Measurements from ENCODE around the gene ZNF135. TPM values are rescaled to one million over a fixed set of nuclear protein-coding genes. Genes with fewer than 3 reads are reported as not detected.
A peak's percentile ranks its signal among the peaks of the same experiment; 100 is the strongest.

ZNF135 gene
- 0.39 TPM for total RNA-seq
- polyA plus RNA-seq: 1 to 10 TPM in 1 of 4 donors, under 1 TPM in 3; 0.15 to 2.7 (median 0.88) TPM

DNA sequence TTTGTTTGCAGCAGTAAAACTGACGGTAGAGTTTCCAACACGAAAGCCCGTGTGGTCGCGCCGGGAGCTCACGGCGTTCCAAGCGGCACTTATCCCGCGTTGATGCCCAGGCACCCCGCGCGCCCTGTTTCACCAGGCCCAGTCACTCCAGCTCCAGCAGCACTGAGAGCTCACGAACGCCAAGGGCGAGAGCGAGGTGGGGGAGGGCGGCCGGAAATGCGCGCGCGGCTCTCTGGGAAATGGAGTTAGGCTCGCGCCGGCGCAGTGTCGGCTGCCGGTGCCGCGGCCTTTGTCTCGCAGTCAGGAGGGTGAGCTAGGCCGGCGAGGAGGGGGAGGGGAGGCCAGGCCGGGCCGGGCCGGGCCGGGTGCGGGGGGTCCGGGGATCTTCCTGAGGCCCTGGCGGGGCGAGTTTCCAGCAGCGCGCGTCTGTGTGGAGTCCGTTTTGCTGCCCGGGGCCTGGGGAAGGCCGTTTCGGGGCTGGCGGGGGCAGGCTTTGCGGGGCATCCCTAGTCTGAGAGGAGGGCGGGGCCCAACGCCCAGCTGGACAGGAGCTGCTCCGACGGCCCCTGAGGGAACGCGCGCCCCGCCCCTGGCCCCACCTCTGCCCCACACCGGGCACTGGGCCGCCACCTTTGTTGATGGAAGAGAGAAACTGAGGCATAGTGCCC lies at the start of gene ZNF135:
ZNF135 (plus strand) TSS at position 280 of the 668 bp plus-strand sequence. CDS start 721 bp downstream, outside the sequence.
- Mint-ChIP-seq H3K4me3 (peak within 1 kb of the TSS; percentile 77 to 91 (median 82)), H3K9me3 (peaks cover 0 to 57% (median 22%) of the 10 kb centered on the region in 7 donors), H3K4me1 (peaks cover 0 to 19% (median 2%) of the 10 kb centered on the region in 4 donors), H3K27me3 (peaks cover 4% of the 10 kb centered on the region), H3K27ac (peak within 1 kb of the TSS; percentile 86 to 93 (median 90)), H3K36me3 (peaks cover 13% of the 10 kb centered on the region)
- no peaks in the 10 kb centered on the region for H3K27me3 ChIP-seq (ENCODE audit: control insufficient read depth, insufficient read depth, low read length)
- peak; percentile 12 to 73 (median 60) for DNase-seq
- peak; percentile 80 to 83 for ATAC-seq (ENCODE audit: low read depth in 2 of 2)
- peaks cover 2% of the 10 kb centered on the region for H3K36me3 ChIP-seq (ENCODE audit: control insufficient read depth, insufficient read depth, low read length)
- no peak within 1 kb of the TSS for H3K4me3 ChIP-seq (ENCODE audit: low read depth, low read length)
- H3K9me3 ChIP-seq (ENCODE audit: control insufficient read depth in 2 of 2, low read length in 2 of 2): peaks cover 10 to 60% of the 10 kb centered on the region in 2 experiments
- H3K27ac ChIP-seq (ENCODE audit: insufficient read depth, low read length, poor library complexity, severe bottlenecking): peak within 1 kb of the TSS; percentile 55
- peaks cover 4% of the 10 kb centered on the region for H3K4me1 ChIP-seq (ENCODE audit: control insufficient read depth, insufficient read depth, low read length, poor library complexity, severe bottlenecking)

- Mint-ChIP-seq H3K4me1 (peaks cover 6 to 17% (median 9%) of the 10 kb centered on the region in 4 donors), H3K9me3 (peaks cover 5 to 69% (median 28%) of the 10 kb centered on the region in 7 donors), H3K36me3 (peaks cover 29% of the 10 kb centered on the region), H3K4me3 (peak overlapping the region in 3 of 4 donors; percentile 15 to 76 (median 72)), H3K27me3 (peaks cover 6% of the 10 kb centered on the region), H3K27ac (no peak overlapping the region)
- H3K4me3 ChIP-seq (ENCODE audit: low read depth, low read length): no peak overlapping the region
- DNase-seq (no peak), ATAC-seq (ENCODE audit: low read depth in 2 of 2) (no peak)
- no peaks in the 10 kb centered on the region for H3K27me3 ChIP-seq (ENCODE audit: control insufficient read depth, insufficient read depth, low read length)
- peaks cover 25% of the 10 kb centered on the region for H3K36me3 ChIP-seq (ENCODE audit: control insufficient read depth, insufficient read depth, low read length)
- peaks cover 43 to 93% of the 10 kb centered on the region in 2 experiments for H3K9me3 ChIP-seq (ENCODE audit: control insufficient read depth in 2 of 2, low read length in 2 of 2)
- no peaks in the 10 kb centered on the region for H3K4me1 ChIP-seq (ENCODE audit: control insufficient read depth, insufficient read depth, low read length, poor library complexity, severe bottlenecking)
- H3K27ac ChIP-seq (ENCODE audit: insufficient read depth, low read length, poor library complexity, severe bottlenecking): no peak overlapping the region
Observed at GRCh38 chr19:58009301-58009665, 49.8 kb upstream of the ZNF135 start.

GRCh38 chr19:58009666-58010301 lies 49.3 kb upstream of the ZNF135 start:
- ATAC-seq (ENCODE audit: low read depth in 2 of 2) (peak; percentile 53 to 82), DNase-seq (peak; percentile 13 to 58 (median 36))
- peaks cover 24% of the 10 kb centered on the region for H3K36me3 Mint-ChIP-seq
- no peaks in the 10 kb centered on the region for H3K27me3 ChIP-seq (ENCODE audit: control insufficient read depth, insufficient read depth, low read length)
- H3K27ac Mint-ChIP-seq: no peak overlapping the region
- H3K27ac ChIP-seq (ENCODE audit: insufficient read depth, low read length, poor library complexity, severe bottlenecking): peak overlapping the region; percentile 41
- peaks cover 38 to 90% of the 10 kb centered on the region in 2 experiments for H3K9me3 ChIP-seq (ENCODE audit: control insufficient read depth in 2 of 2, low read length in 2 of 2)
- H3K4me1 ChIP-seq (ENCODE audit: control insufficient read depth, insufficient read depth, low read length, poor library complexity, severe bottlenecking): no peaks in the 10 kb centered on the region
- H3K4me1 Mint-ChIP-seq: peaks cover 3 to 13% (median 5%) of the 10 kb centered on the region in 4 donors
- peaks cover 21% of the 10 kb centered on the region for H3K36me3 ChIP-seq (ENCODE audit: control insufficient read depth, insufficient read depth, low read length)
- H3K4me3 ChIP-seq (ENCODE audit: low read depth, low read length): no peak overlapping the region
- peaks cover 5 to 64% (median 28%) of the 10 kb centered on the region in 7 donors for H3K9me3 Mint-ChIP-seq
- peaks cover 6% of the 10 kb centered on the region for H3K27me3 Mint-ChIP-seq
- peak overlapping the region; percentile 10 to 76 (median 71) for H3K4me3 Mint-ChIP-seq

GRCh38 chr19:58010507-58010906 lies 48.6 kb upstream of the ZNF135 start:
- H3K27me3 ChIP-seq (ENCODE audit: control insufficient read depth, insufficient read depth, low read length): no peaks in the 10 kb centered on the region
- no peaks in the 10 kb centered on the region for H3K4me1 ChIP-seq (ENCODE audit: control insufficient read depth, insufficient read depth, low read length, poor library complexity, severe bottlenecking)
- no peak for DNase-seq
- H3K27ac Mint-ChIP-seq: no peak overlapping the region
- peaks cover 13% of the 10 kb centered on the region for H3K36me3 ChIP-seq (ENCODE audit: control insufficient read depth, insufficient read depth, low read length)
- ATAC-seq (ENCODE audit: low read depth in 2 of 2): no peak
- no peak overlapping the region for H3K27ac ChIP-seq (ENCODE audit: insufficient read depth, low read length, poor library complexity, severe bottlenecking)
- H3K27me3 Mint-ChIP-seq: peaks cover 6% of the 10 kb centered on the region
- H3K9me3 ChIP-seq (ENCODE audit: control insufficient read depth in 2 of 2, low read length in 2 of 2): peaks cover 32 to 83% of the 10 kb centered on the region in 2 experiments
- H3K4me1 Mint-ChIP-seq: peaks cover 0 to 8% (median 3%) of the 10 kb centered on the region in 4 donors
- peaks cover 17% of the 10 kb centered on the region for H3K36me3 Mint-ChIP-seq
- peaks cover 5 to 56% (median 22%) of the 10 kb centered on the region in 7 donors for H3K9me3 Mint-ChIP-seq
- H3K4me3 ChIP-seq (ENCODE audit: low read depth, low read length): no peak overlapping the region
- H3K4me3 Mint-ChIP-seq: no peak overlapping the region

GRCh38 chr19:58014141-58014540 lies 44.9 kb upstream of the ZNF135 start:
- ATAC-seq (ENCODE audit: low read depth in 2 of 2): no peak
- peaks cover 4 to 28% (median 9%) of the 10 kb centered on the region in 7 donors for H3K9me3 Mint-ChIP-seq
- DNase-seq: no peak
- Histone ChIP-seq H3K27me3 (ENCODE audit: control insufficient read depth, insufficient read depth, low read length) (no peaks in the 10 kb centered on the region), H3K36me3 (ENCODE audit: control insufficient read depth, insufficient read depth, low read length) (no peaks in the 10 kb centered on the region), H3K4me1 (ENCODE audit: control insufficient read depth, insufficient read depth, low read length, poor library complexity, severe bottlenecking) (no peaks in the 10 kb centered on the region), H3K27ac (ENCODE audit: insufficient read depth, low read length, poor library complexity, severe bottlenecking) (no peak overlapping the region), H3K4me3 (ENCODE audit: low read depth, low read length) (no peak overlapping the region), H3K9me3 (ENCODE audit: control insufficient read depth in 2 of 2, low read length in 2 of 2) (peaks cover 14 to 58% of the 10 kb centered on the region in 2 experiments)
- H3K27ac Mint-ChIP-seq: no peak overlapping the region
- H3K27me3 Mint-ChIP-seq: peaks cover 6% of the 10 kb centered on the region
- peaks cover 0 to 3% (median 0%) of the 10 kb centered on the region in 4 donors for H3K4me1 Mint-ChIP-seq
- no peak overlapping the region for H3K4me3 Mint-ChIP-seq
- H3K36me3 Mint-ChIP-seq: no peaks in the 10 kb centered on the region

- Histone ChIP-seq H3K36me3 (ENCODE audit: control insufficient read depth, insufficient read depth, low read length) (no peaks in the 10 kb centered on the region), H3K4me3 (ENCODE audit: low read depth, low read length) (no peak overlapping the region), H3K4me1 (ENCODE audit: control insufficient read depth, insufficient read depth, low read length, poor library complexity, severe bottlenecking) (no peaks in the 10 kb centered on the region), H3K27ac (ENCODE audit: insufficient read depth, low read length, poor library complexity, severe bottlenecking) (no peak overlapping the region), H3K27me3 (ENCODE audit: control insufficient read depth, insufficient read depth, low read length) (no peaks in the 10 kb centered on the region), H3K9me3 (ENCODE audit: control insufficient read depth in 2 of 2, low read length in 2 of 2) (peaks cover 7 to 12% of the 10 kb centered on the region in 2 experiments)
- H3K9me3 Mint-ChIP-seq: peaks cover 0 to 25% (median 10%) of the 10 kb centered on the region in 7 donors
- no peak overlapping the region for H3K27ac Mint-ChIP-seq
- peak overlapping the region in 1 of 4 donors; percentile 84 for H3K4me3 Mint-ChIP-seq
- no peak for DNase-seq
- ATAC-seq (ENCODE audit: low read depth in 2 of 2): no peak
- peaks cover 0 to 2% (median 0%) of the 10 kb centered on the region in 4 donors for H3K4me1 Mint-ChIP-seq
- H3K27me3 Mint-ChIP-seq: no peaks in the 10 kb centered on the region
- H3K36me3 Mint-ChIP-seq: peaks cover 3% of the 10 kb centered on the region
Observed at GRCh38 chr19:58020129-58020528, 39.0 kb upstream of the ZNF135 start.

- Histone ChIP-seq H3K27me3 (ENCODE audit: control insufficient read depth, insufficient read depth, low read length) (no peaks in the 10 kb centered on the region), H3K4me1 (ENCODE audit: control insufficient read depth, insufficient read depth, low read length, poor library complexity, severe bottlenecking) (no peaks in the 10 kb centered on the region), H3K9me3 (ENCODE audit: control insufficient read depth in 2 of 2, low read length in 2 of 2) (peaks cover 7 to 10% of the 10 kb centered on the region in 2 experiments), H3K4me3 (ENCODE audit: low read depth, low read length) (no peak overlapping the region), H3K27ac (ENCODE audit: insufficient read depth, low read length, poor library complexity, severe bottlenecking) (no peak overlapping the region), H3K36me3 (ENCODE audit: control insufficient read depth, insufficient read depth, low read length) (no peaks in the 10 kb centered on the region)
- no peaks in the 10 kb centered on the region for H3K27me3 Mint-ChIP-seq
- no peak overlapping the region for H3K4me3 Mint-ChIP-seq
- DNase-seq (peak in 2 of 3 donors; percentile 22 to 58), ATAC-seq (ENCODE audit: low read depth in 2 of 2) (peak; percentile 79 to 80)
- peaks cover 0 to 20% (median 12%) of the 10 kb centered on the region in 7 donors for H3K9me3 Mint-ChIP-seq
- no peak overlapping the region for H3K27ac Mint-ChIP-seq
- H3K4me1 Mint-ChIP-seq: peaks cover 0 to 2% (median 0%) of the 10 kb centered on the region in 4 donors
- H3K36me3 Mint-ChIP-seq: peaks cover 3% of the 10 kb centered on the region
Observed at GRCh38 chr19:58021541-58022282, 37.4 kb upstream of the ZNF135 start.
